Fibroblast of pulmonary artery (primary cell): ENCODE data around the gene PEAK3.

Experiments used
- DNase-seq: peaks from one replicate; pipeline ENCODE4 v3.0.0-alpha.2; 2010; ENCODE audit warnings: low read depth
- H3K4me3 ChIP-seq: replicated peaks from 2 replicates; pipeline ENCODE4 v1.5.1; 2011; ENCODE audit warnings: low read depth, mild to moderate bottlenecking, control low read depth, low read length, moderate library complexity
- CTCF ChIP-seq: IDR thresholded peaks from 2 replicates; pipeline ENCODE4 v1.5.1; 2011; ENCODE audit warnings: mild to moderate bottlenecking, control low read depth, low read length, inconsistent platforms; ENCODE audit errors: missing control alignments

The PEAK3 gene

GRCh38 chr19:2224754-2225349, 57.1 kb downstream of the PEAK3 start:
- TF ChIP-seq CTCF = no peak
- DNase-seq = no peak
- no peak overlapping the region for H3K4me3 ChIP-seq
